AG09309 (cell line): ENCODE results near the gene CDK4.

Experiments used
- DNase-seq: peaks from one replicate; pipeline ENCODE4 v3.0.0-alpha.2; 2010; ENCODE audit warnings: low read depth
- H3K4me3 ChIP-seq: 2 replicates; pipeline ENCODE4 v1.5.1; 2011; ENCODE audit warnings: mild to moderate bottlenecking, low read depth, low read length, moderate library complexity; ENCODE audit not compliant: control insufficient read depth
- CTCF ChIP-seq: IDR thresholded peaks from 2 replicates; pipeline ENCODE4 v1.5.1; 2011; ENCODE audit warnings: mild to moderate bottlenecking, low read depth, low read length, inconsistent platforms; ENCODE audit not compliant: insufficient read depth, control insufficient read depth; ENCODE audit errors: missing control alignments

CDK4 gene

DNA sequence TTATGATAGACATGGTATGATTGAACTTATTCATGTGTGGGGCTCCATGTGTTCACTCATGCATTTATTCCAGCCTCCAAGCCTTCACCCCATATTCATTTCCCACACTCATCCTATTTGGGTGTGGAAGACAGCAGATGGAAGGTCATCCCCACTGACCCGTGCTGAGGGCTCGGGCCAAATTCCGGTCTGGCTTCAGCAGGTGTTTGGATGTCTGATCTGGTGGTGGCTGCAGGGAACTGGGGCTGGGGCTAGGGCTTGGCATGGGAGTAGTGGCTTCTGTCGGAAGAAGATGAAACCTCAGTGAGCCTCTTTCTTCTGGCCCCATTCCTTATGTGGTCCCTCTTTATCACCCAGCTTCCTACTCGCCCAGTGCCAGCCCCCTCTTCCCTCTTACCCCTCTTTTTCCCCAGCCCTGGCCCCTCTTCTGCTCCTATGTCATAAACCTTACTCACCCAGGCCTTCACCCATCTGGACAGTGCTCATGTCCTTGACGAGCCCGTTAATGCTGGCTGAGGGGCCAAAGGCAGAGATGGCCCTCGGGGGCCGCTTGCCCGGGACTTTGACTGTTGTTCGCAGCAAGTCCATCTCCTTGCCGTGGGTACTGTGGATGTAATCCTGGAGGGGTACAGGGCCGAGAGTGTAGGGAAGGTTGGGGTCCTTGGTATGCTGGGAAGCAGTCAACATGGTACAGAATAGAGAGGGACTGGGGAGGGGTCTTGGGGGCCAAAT is 21.6 kb downstream of the CDK4 start:
- H3K4me3 ChIP-seq = no peak overlapping the region
- DNase-seq = no peak
- no peak for TF ChIP-seq CTCF

GRCh38 chr12:57729321-57729844 is 22.7 kb downstream of the CDK4 start:
- no peak for TF ChIP-seq CTCF
- no peak overlapping the region for H3K4me3 ChIP-seq
- no peak for DNase-seq

GRCh38 chr12:57727758-57728395 is 24.2 kb downstream of the CDK4 start:
- no peak overlapping the region for H3K4me3 ChIP-seq

DNA sequence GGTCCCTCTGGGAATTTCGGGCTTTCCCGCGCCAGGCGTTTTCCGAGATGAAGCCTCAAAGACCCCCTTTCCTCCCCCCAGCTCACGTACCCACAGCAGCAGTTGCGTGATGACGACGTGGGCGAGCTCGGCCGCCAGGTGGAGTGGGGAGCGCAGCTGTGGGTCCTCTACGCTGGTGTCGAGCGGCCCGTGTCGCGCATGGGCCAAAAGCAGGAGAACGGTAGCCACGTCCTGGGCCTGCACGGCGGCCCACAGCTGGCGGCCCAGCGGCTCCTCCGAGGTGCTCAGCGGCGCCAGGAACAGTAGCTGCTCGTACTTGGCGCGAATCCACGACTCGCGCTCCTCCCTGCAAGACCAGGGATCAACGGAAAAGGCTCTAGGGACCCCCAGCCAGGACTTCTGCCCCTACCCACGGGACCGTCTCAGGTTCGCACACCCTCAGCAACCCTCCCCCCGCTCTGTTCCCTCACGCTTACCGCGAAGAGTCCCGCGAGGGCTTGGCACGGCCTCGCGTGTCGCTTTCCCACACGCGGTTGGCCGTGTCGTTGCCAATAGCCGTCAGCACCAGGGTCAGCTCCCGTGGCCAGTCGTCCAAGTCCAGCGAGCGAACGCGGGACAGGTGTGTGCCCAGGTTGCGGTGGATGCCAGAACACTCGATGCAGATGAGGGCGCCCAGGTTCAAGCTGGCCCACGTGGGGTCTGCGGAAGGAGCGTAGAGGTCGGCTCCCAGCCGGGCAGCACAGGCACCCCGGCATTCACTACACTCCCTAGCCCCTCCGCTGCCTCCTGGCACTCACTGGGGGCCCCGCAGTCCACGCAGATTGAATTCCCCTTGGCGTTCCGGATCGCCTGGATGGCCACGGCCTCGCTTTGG is 25.0 kb downstream of the CDK4 start:
- TF ChIP-seq CTCF = peak; percentile 52
- no peak for DNase-seq
- H3K4me3 ChIP-seq = peak overlapping the region; percentile 97

More at GRCh38 chr12:57727758-57728395, 24.2 kb downstream of the CDK4 start:
- no peak for TF ChIP-seq CTCF
- no peak for DNase-seq

- peak overlapping the region; percentile 97 for H3K4me3 ChIP-seq
- peak; percentile 94 for TF ChIP-seq CTCF
- DNase-seq = peak; percentile 44
These were observed 25.8 kb downstream of the CDK4 start for GRCh38 chr12:57726151-57726883.

GRCh38 chr12:57725851-57726150 is 26.3 kb downstream of the CDK4 start:
- H3K4me3 ChIP-seq = peak overlapping the region; percentile 97
- no peak for DNase-seq

More at GRCh38 chr12:57725851-57726150, 26.3 kb downstream of the CDK4 start:
- no peak for TF ChIP-seq CTCF
